Panc1 (cell line): ENCODE measurements around the gene PIGA. TPM values are rescaled to one million over a fixed set of nuclear protein-coding genes. Genes with fewer than 3 reads are reported as not detected.
"Not testable (repeated sequence)": the region's sequence is repeated elsewhere in the genome, so short reads cannot be mapped to it uniquely, and the experiment has no call there.

Experiments used
- ATAC-seq: fragments of 200-7000 bp; cut with Tn5 transposase; 2 replicates; pipeline ENCODE4 v1.9.1; 2020; ENCODE audit warnings: mild to moderate bottlenecking, moderate library complexity
- BruUV-seq: library from RNA; stranded (reverse); fragments of 400-500 nt; replicated peaks from 2 replicates; lab custom pipeline; 2021; lab: Mats Ljungman, UMichigan
- CTCF ChIA-PET: fragments of 300-600 bp; sonication (Branson Sonifier 250); formaldehyde crosslinking; loops from one replicate; lab custom pipeline; 2022; ENCODE audit warnings: antibody characterized with exemption; lab: Charles Lee
- POLR2A ChIA-PET: fragments of 300-600 bp; sonication (Branson Sonifier 250); formaldehyde crosslinking; loops from one replicate; lab custom pipeline; 2022; ENCODE audit warnings: antibody characterized with exemption; lab: Charles Lee
- DNase-seq: peaks from one replicate; pipeline ENCODE4 v3.0.0-alpha.2; 2010; ENCODE audit warnings: low read depth, low spot score
- H3K27ac ChIP-seq: 2 replicates; pipeline ENCODE4 v1.5.1; 2011; ENCODE audit warnings: mild to moderate bottlenecking, low read length, inconsistent platforms
- H3K27me3 ChIP-seq: fragments of 200-500 bp; sonication (Bioruptor generic); 2 replicates; pipeline ENCODE4 v1.6.0; 2014; ENCODE audit warnings: low read length, inconsistent platforms; ENCODE audit not compliant: control insufficient read depth, insufficient read depth
- H3K36me3 ChIP-seq: fragments of 200-500 bp; sonication (Bioruptor generic); 2 replicates; pipeline ENCODE4 v1.5.1; 2014; ENCODE audit warnings: inconsistent platforms, mild to moderate bottlenecking, low read length, moderate library complexity; ENCODE audit not compliant: control insufficient read depth, insufficient read depth
- H3K4me1 ChIP-seq: 2 replicates; pipeline ENCODE4 v1.5.1; 2011; ENCODE audit warnings: inconsistent platforms, mild to moderate bottlenecking, low read length, moderate library complexity; ENCODE audit not compliant: control insufficient read depth, insufficient read depth
- H3K4me3 ChIP-seq, 2 experiments: 2 replicates each; pipeline ENCODE4 v1.5.1; 2011 to 2012; ENCODE audit warnings: low read depth in 2 of 2, low read length in 2 of 2, mild to moderate bottlenecking in 2 of 2, inconsistent platforms in 1 of 2, moderate library complexity in 1 of 2
- H3K9me3 ChIP-seq: fragments of 200-500 bp; sonication (Bioruptor generic); 2 replicates; pipeline ENCODE4 v1.5.1; 2014; ENCODE audit warnings: low read depth, mild to moderate bottlenecking, inconsistent platforms, low read length, moderate library complexity; ENCODE audit not compliant: control insufficient read depth, insufficient read depth
- CTCF ChIP-seq: fragments of 450-650 bp; IDR thresholded peaks from 2 replicates; pipeline ENCODE4 v1.5.1; 2017; ENCODE audit warnings: mild to moderate bottlenecking
- POLR2AphosphoS5 ChIP-seq: IDR thresholded peaks from 2 replicates; pipeline ENCODE4 v1.6.1; 2012; ENCODE audit warnings: mild to moderate bottlenecking, low read depth, low read length, moderate library complexity
- REST ChIP-seq, 2 experiments: IDR thresholded peaks; 2 replicates each; pipeline ENCODE4 v1.6.1; 2011 to 2012; ENCODE audit warnings: low read depth in 2 of 2, control low read depth in 1 of 2, low read length in 1 of 2, mild to moderate bottlenecking in 1 of 2, moderate library complexity in 1 of 2; ENCODE audit not compliant: insufficient read depth in 1 of 2
- SIN3A ChIP-seq: IDR thresholded peaks from 2 replicates; pipeline ENCODE4 v1.6.1; 2012; ENCODE audit warnings: low read depth, mild to moderate bottlenecking, low read length, moderate library complexity, borderline replicate concordance; ENCODE audit not compliant: insufficient read depth
- TCF7L2 ChIP-seq: IDR thresholded peaks from 2 replicates; pipeline ENCODE4 v1.6.1; 2011; ENCODE audit warnings: mild to moderate bottlenecking, low read depth, low read length, inconsistent platforms
- in situ Hi-C: cut with HindIII; loops from 2 replicates; pipeline ENCODE4 v1.10.0; 2016; ENCODE audit warnings: low sequenced_read_pairs, low pct_unique_long_range_greater_than_20kb
- intact Hi-C: fragments of 100-400 bp; cut with micrococcal nuclease; formaldehyde crosslinking; loops from one replicate; pipeline ENCODE4 v1.10.0; 2022; ENCODE audit not compliant: unreplicated experiment
- total RNA-seq: library from RNA; stranded (reverse); gene quantifications from one replicate; pipeline ENCODE4 v1.2.1, GENCODE V29; 2021; ENCODE audit not compliant: unreplicated experiment

The PIGA gene
- total RNA-seq, 1 experiment from 2014 or later = 8.2 TPM

- Histone ChIP-seq H3K4me1 (no peaks in the 10 kb centered on the region), H3K27ac (no peak overlapping the region), H3K36me3 (no peaks in the 10 kb centered on the region), H3K27me3 (no peaks in the 10 kb centered on the region), H3K9me3 (no peaks in the 10 kb centered on the region), H3K4me3 (no peak overlapping the region)
- ATAC-seq (no peak), DNase-seq (no peak)
- ChIA-PET CTCF (no interaction called here), POLR2A (no interaction called here)
- in situ Hi-C loops (no loop called here), intact Hi-C loops (no loop called here)
- TF ChIP-seq POLR2AphosphoS5 (no peak), CTCF (no peak), TCF7L2 (no peak), REST (IDR thresholded peaks at IDR 0.05; ENCODE audit: insufficient read depth in 1 of 2, low read depth in 2 of 2, low read length in 1 of 2) (no peak), SIN3A (no peak)
- BruUV-seq = no TSS peak
Measured at GRCh38 chrX:15277604-15278003, 57.7 kb downstream of the PIGA start.

- no peaks in the 10 kb centered on the region for H3K4me1 ChIP-seq
- H3K27me3 ChIP-seq = no peaks in the 10 kb centered on the region
- no peaks in the 10 kb centered on the region for H3K36me3 ChIP-seq
- intact Hi-C loops = no loop called here
- POLR2A ChIA-PET = no interaction called here
- H3K27ac ChIP-seq = no peak overlapping the region
- CTCF ChIA-PET = no interaction called here
- no peak overlapping the region for H3K4me3 ChIP-seq
- BruUV-seq = no TSS peak
- in situ Hi-C loops = no loop called here
- H3K9me3 ChIP-seq = no peaks in the 10 kb centered on the region
- no peak for TF ChIP-seq SIN3A
- TF ChIP-seq POLR2AphosphoS5 = no peak
- no peak for TF ChIP-seq TCF7L2
- TF ChIP-seq REST (IDR thresholded peaks at IDR 0.05; ENCODE audit: insufficient read depth in 1 of 2, low read depth in 2 of 2, low read length in 1 of 2) = no peak
- TF ChIP-seq CTCF = no peak
- no peak for DNase-seq
- ATAC-seq = no peak
Measured at GRCh38 chrX:15274946-15275345, 60.4 kb downstream of the PIGA start.

- H3K27ac ChIP-seq, H3K36me3 ChIP-seq, ATAC-seq, H3K27me3 ChIP-seq, intact Hi-C loops, BruUV-seq, CTCF ChIA-PET, H3K4me3 ChIP-seq, H3K9me3 ChIP-seq, in situ Hi-C loops, H3K4me1 ChIP-seq, DNase-seq: not testable (repeated sequence)
- POLR2A ChIA-PET = interaction anchor here (0.7 kb wide), 1 partner anchor 41 kb away, joined by 4 read pairs; no protein-coding TSS in a partner anchor
Measured at GRCh38 chrX:15273275-15273674, 62.0 kb downstream of the PIGA start.
